ENCODE results near the gene BOLL. TPM values are rescaled to one million over a fixed set of nuclear protein-coding genes. Genes with fewer than 3 reads are reported as not detected.

Gene BOLL
- total and polyA plus RNA-seq, 10 of the 15 experiments (the other 5 are each of a cell fraction or from before 2014, with no cell fraction given) = 0.05 TPM; not detected in 9

DNA sequence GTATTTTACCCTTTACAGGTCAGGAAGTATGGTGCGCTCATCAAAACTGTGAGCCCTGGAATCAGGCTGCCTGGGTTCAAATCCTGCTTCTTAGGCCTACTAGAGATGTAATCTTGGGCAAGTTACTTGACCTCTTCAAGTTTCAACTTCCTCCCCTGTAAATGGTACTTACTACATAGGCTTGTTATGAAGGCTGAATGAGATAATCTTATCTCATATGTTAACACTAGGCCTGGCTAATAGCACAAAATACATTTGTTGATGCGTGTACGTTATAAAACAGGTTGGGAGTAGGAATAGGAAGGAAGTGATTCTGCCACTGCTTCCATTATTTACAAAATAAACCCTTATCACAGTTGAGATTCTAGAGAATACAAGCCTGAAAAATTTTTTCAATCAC lies 108.1 kb downstream of the BOLL start:
- no TSS peak for BruUV-seq (replicated peaks)
- no peaks in the 10 kb centered on the region for H3K79me2 ChIP-seq (ENCODE audit: control insufficient read depth, insufficient read depth, low read length)
- no peak for TF ChIP-seq RFX5 (IDR thresholded peaks at IDR 0.05; ENCODE audit: low read depth, low read length)
- H4K20me1 ChIP-seq (ENCODE audit: control insufficient read depth, insufficient read depth) = no peaks in the 10 kb centered on the region
- H3K9ac ChIP-seq (ENCODE audit: control insufficient read depth, insufficient read depth, low read length) = no peak overlapping the region
- no peak for FAIRE-seq
- H3K9me3 ChIP-seq (replicated peaks; ENCODE audit: control insufficient read depth, insufficient read depth, low read length) = no peaks in the 10 kb centered on the region
- no peaks in the 10 kb centered on the region for H3K4me1 ChIP-seq (ENCODE audit: control insufficient read depth, insufficient read depth, low read length)
- H3K4me3 ChIP-seq = no peak overlapping the region
- no peak overlapping the region for H3K27ac ChIP-seq (ENCODE audit: control insufficient read depth, insufficient read depth)
- ChIA-PET POLR2A (no interaction called here), SMC1A (ENCODE audit: uncharacterized antibody, unreplicated experiment) (no interaction called here), CTCF (no interaction called here), RAD21 (ENCODE audit: unreplicated experiment) (no interaction called here)
- intact Hi-C loops (cut with micrococcal nuclease; ENCODE audit: unreplicated experiment) = no loop called here
- no peak for DNase-seq (ENCODE audit: low read depth, low spot score)
- in situ Hi-C loops (cut with MboI) = no loop called here
- no peak overlapping the region for H2AFZ ChIP-seq (ENCODE audit: control insufficient read depth, low read depth, low read length)
- no peaks in the 10 kb centered on the region for H3K36me3 ChIP-seq (ENCODE audit: control insufficient read depth in 2 of 2, insufficient read depth in 2 of 2, low read length in 1 of 2)
- no peak overlapping the region for H3K4me2 ChIP-seq (ENCODE audit: control insufficient read depth, insufficient read depth)
- ATAC-seq = no peak
- H3K27me3 ChIP-seq (replicated peaks in 1 of 2; ENCODE audit: control insufficient read depth in 2 of 2, insufficient read depth in 2 of 2, low read length in 1 of 2) = no peaks in the 10 kb centered on the region
- WGBS (ENCODE audit: insufficient coverage, insufficient replicate concordance, low lambda C conversion rate, missing lambda C conversion rate) = 85% methylated on average over 3 of the region's 3 CpGs

Other genes starting within 250 kb of the BOLL start
- gene RFTN2, start 109.7 kb downstream of the BOLL start, total RNA-seq (2014; rRNA removed) = not detected in 2 replicates
- gene RFTN2, start 109.7 kb downstream of the BOLL start, total RNA-seq (2014; rRNA removed; fragmentation: Illumina TruSeq; extraction: Trizol) = not detected in 2 replicates
- not detected in 2 replicates for gene RFTN2, start 109.7 kb downstream of the BOLL start, total RNA-seq (2021)
- not detected in 2 replicates for gene RFTN2, start 109.7 kb downstream of the BOLL start, polyA plus RNA-seq (2011; rRNA removed)
- not detected in 2 replicates for gene RFTN2, start 109.7 kb downstream of the BOLL start, polyA plus RNA-seq (2014; fragmentation: Illumina TruSeq; extraction: Trizol)
- gene RFTN2, start 109.7 kb downstream of the BOLL start, polyA plus RNA-seq (2014; fragmentation: Nextera tagmentation; extraction: Ambion mirVana) = not detected
- gene RFTN2, start 109.7 kb downstream of the BOLL start, polyA plus RNA-seq (2014; rRNA removed) = not detected in 2 replicates
- under 1 TPM; 0.09 to 0.23 TPM for gene RFTN2, start 109.7 kb downstream of the BOLL start, polyA plus RNA-seq (2016; fragmentation: Nextera tagmentation; extraction: Ambion mirVana)
- gene MARS2, start 80.0 kb downstream of the BOLL start, total RNA-seq (2014; rRNA removed) = 22.5 and 22.9 TPM in 2 replicates
- 13.9 and 14.1 TPM in 2 replicates for gene MARS2, start 80.0 kb downstream of the BOLL start, total RNA-seq (2014; rRNA removed; fragmentation: Illumina TruSeq; extraction: Trizol)
- gene MARS2, start 80.0 kb downstream of the BOLL start, total RNA-seq (2021) = 21.7 and 22.7 TPM in 2 replicates
- 9.1 and 14.4 TPM in 2 replicates for gene MARS2, start 80.0 kb downstream of the BOLL start, polyA plus RNA-seq (2011; rRNA removed)
- 20.1 and 21.5 TPM in 2 replicates for gene MARS2, start 80.0 kb downstream of the BOLL start, polyA plus RNA-seq (2014; fragmentation: Illumina TruSeq; extraction: Trizol)
- gene MARS2, start 80.0 kb downstream of the BOLL start, polyA plus RNA-seq (2014; fragmentation: Nextera tagmentation; extraction: Ambion mirVana) = 1 to 10 TPM; 4.0 to 6.9 TPM
- 18.0 and 18.2 TPM in 2 replicates for gene MARS2, start 80.0 kb downstream of the BOLL start, polyA plus RNA-seq (2014; rRNA removed)
- gene MARS2, start 80.0 kb downstream of the BOLL start, polyA plus RNA-seq (2016; fragmentation: Nextera tagmentation; extraction: Ambion mirVana) = 10 to 100 TPM; 19.0 to 22.4 TPM
- 0.22 and 0.23 TPM in 2 replicates for gene PLCL1, start 19.3 kb upstream of the BOLL start, total RNA-seq (2014; rRNA removed)
- gene PLCL1, start 19.3 kb upstream of the BOLL start, total RNA-seq (2014; rRNA removed; fragmentation: Illumina TruSeq; extraction: Trizol) = 0.23 and 0.49 TPM in 2 replicates
- gene PLCL1, start 19.3 kb upstream of the BOLL start, total RNA-seq (2021) = 0.40 and 0.46 TPM in 2 replicates
- gene PLCL1, start 19.3 kb upstream of the BOLL start, polyA plus RNA-seq (2011; rRNA removed) = 1.5 and 2.3 TPM in 2 replicates
- gene PLCL1, start 19.3 kb upstream of the BOLL start, polyA plus RNA-seq (2014; fragmentation: Illumina TruSeq; extraction: Trizol) = 0.34 and 0.59 TPM in 2 replicates
- gene PLCL1, start 19.3 kb upstream of the BOLL start, polyA plus RNA-seq (2014; fragmentation: Nextera tagmentation; extraction: Ambion mirVana) = under 1 TPM; 0.03 to 0.05 TPM
- 0.10 and 0.20 TPM in 2 replicates for gene PLCL1, start 19.3 kb upstream of the BOLL start, polyA plus RNA-seq (2014; rRNA removed)
- gene PLCL1, start 19.3 kb upstream of the BOLL start, polyA plus RNA-seq (2016; fragmentation: Nextera tagmentation; extraction: Ambion mirVana) = under 1 TPM; 0.05 to 0.11 TPM